HG03571 (cell line): ENCODE results near the gene SPEN.
"Not testable (repeated sequence)": the region's sequence is repeated elsewhere in the genome, so short reads cannot be mapped to it uniquely, and the experiment has no call there.

Experiments used
- ATAC-seq: cut with Tn5 transposase; IDR thresholded peaks from one replicate; pipeline ENCODE4 v1.9.1; 2021; ENCODE audit not compliant: unreplicated experiment

Gene SPEN

GRCh38 chr1:15856888-15857287 lies 9.4 kb downstream of the SPEN start:
- no peak for ATAC-seq

DNA sequence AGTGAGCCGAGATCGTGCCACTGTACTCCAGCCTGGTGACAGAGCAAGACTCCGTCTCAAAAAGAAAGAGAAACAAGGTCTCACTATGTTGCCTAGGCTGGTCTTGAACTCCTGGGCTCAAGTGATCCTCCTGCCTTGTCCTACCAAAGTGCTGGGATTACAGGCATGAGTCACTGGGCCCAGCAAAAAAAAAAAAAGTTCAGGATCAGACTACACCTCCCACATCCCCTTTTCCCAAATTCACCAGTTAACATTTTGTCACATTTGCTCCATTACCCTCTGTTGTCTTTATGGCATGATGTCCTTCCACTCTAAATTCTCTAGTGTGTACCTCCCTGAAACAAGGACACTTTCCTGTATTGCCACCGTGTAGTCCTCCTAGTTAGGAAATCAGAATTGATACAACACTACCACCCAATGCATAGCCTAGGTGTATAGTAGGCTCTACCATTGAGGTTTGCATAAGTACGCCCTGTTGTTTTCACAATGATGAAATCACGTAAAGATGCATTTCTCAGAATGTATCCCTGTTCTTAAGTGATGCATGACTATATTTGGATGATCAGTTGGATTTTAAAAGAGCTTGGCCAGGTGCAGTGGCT lies 10.7 kb downstream of the SPEN start:
- ATAC-seq: no peak

GRCh38 chr1:15858672-15859372 lies 11.3 kb downstream of the SPEN start:
- ATAC-seq: no peak

DNA sequence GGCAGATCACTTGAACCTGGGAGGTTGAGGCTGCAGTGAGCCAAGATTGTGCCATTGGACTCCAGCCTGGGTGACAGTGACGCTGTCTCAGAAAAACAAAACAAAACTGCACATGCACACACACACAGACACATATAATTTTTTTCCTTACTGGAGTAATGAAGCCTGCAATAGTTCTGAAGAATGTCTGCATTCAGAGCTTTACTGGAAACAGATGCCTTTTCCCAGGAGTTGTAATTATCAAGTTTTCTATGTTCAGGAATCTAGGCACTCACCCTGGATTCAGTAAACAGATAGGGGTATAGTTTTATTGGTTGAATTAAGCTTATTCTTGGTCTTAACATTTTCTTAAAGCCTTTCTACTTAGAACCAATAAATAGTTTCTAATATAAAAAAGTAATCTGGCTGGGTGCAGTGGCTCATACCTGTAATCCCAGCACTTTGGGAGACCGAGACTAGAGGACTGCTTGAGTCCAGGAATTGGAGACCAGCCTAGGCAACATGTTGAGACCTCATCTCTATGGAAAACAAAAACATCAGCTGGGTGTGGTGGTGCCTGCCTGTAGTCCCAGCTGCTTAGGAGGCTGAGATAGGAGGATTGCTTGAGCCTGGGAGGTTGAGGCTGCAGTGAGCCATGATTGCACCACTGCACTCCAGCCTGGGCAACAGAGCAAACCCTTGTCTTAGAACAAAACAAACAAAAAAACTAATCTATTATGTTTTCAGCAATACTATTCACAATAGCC lies 15.8 kb downstream of the SPEN start:
- ATAC-seq: no peak

DNA sequence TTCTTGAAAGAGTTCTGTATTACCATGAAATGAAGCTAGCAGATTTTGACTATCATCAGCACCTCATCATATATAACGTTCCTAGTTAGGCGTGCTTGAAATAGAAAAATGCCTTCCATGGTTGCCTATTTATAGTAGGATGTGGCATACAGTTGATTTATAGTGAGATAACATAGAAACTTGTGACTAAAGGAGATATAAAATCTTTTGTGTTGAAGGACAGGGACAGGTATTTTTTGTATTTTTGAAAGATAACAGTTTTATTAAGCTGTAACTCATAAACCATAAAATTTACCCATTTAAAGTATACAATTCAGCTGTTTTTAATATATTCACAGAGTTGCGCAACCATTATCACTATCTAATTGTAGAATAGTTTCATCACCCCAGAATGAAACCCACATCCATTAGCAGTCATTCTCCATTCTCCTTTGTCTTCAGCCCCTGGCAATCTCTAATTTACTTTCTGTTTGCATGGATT lies 19.3 kb downstream of the SPEN start:
- ATAC-seq: no peak

DNA sequence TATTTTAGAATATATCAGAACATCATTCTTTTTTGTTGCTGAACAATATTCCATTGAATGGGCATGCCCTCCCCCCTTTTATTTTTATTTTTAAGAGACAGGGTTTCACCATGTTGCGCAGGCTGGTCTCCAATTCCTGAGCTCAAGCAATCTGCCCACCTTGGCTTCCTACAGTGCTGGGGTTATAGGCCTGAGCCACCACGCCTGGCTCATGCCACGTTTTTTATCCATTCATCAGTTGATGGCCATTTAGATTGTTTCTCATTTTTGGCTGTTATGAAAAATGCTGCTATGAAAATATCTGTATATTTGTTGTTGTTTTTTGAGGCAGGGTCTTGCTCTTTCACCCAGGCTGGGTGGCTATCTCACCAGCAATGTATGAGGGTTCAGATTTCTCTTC lies 19.8 kb downstream of the SPEN start:
- no peak for ATAC-seq

- ATAC-seq: no peak
These were observed 21.9 kb downstream of the SPEN start for GRCh38 chr1:15869413-15869812.

DNA sequence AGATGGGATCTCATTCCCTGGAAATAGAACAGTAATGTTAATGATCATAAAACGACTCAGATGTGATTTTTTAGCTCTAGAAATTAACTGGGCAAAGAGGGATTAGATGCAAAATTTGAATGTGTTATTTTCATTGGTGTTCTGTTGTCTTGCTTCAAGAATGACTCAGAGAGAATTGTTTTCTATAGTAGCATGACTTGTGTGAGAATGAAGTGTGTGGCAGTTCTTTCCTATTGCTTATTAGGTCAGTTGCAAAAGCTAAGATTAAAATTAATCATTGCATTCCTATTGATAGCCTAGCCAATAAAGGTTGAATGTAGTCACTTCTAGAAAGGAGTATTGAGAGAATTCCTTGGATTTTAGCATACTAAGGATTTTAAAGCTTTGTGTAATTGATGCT lies 22.9 kb downstream of the SPEN start:
- ATAC-seq: no peak

GRCh38 chr1:15874471-15874870 lies 27.0 kb downstream of the SPEN start:
- no peak for ATAC-seq

GRCh38 chr1:15876357-15877055 lies 29.0 kb downstream of the SPEN start:
- ATAC-seq: no peak

DNA sequence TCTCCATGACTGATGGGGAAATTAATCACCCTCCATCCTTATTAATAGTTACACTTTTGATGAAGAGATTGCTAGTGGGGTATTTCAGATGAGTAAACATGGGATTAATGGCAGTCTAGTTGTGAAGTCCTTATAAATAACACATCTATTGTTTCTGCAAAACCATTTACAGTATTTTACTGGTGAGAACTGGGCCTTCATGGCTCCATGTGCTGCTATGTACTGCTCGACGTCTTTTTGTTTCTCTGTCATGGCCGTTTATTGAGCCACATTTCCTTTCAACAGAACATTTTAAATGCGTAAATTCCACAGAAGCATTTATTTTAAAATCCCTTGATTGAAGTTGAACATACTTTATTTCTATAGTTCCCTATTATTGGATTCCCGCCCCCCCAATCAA lies 34.5 kb downstream of the SPEN start:
- no peak for ATAC-seq

DNA sequence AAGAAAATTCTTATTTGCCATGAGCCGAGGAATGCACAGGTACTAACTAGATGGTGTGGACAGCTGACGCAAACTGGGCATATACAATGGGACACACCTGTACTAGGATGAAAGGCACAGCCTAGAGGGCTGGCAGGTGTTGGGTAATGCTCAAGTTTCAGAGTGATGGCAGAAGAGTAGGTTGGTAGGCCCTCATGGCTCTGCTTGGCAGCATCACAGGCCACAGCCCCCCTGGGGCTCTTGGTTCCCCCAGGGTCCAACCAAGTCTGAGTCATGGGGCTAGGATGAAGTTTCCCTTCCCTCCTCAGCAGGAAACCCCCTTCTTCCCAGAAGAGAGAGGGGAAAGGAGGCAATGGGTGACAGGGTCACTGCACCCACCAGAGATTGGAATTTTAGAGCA lies 35.2 kb downstream of the SPEN start:
- no peak for ATAC-seq

DNA sequence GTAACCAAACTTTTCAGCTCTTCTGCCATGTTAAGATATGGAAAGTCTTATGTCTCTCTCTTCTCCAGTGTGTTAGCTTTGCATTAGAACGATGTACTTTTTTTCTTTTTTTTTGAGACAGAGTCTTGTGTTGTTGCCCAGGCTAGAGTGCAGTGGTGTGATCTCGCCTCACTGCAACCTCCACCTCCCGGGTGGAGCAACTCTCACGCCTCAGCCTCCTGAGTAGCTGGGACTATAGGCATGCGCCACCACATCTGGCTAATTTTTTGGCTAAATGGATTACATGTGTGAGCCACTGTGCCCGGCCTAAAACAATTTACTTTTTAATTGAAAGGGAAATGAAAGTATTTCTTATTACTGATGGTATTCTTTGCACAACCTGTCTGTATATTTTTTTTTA lies 35.8 kb downstream of the SPEN start:
- ATAC-seq: no peak

GRCh38 chr1:15884477-15884876 lies 37.0 kb downstream of the SPEN start:
- no peak for ATAC-seq

GRCh38 chr1:15885269-15885668 lies 37.8 kb downstream of the SPEN start:
- no peak for ATAC-seq

GRCh38 chr1:15885701-15886610 lies 38.4 kb downstream of the SPEN start:
- no peak for ATAC-seq

GRCh38 chr1:15886611-15887167 lies 39.2 kb downstream of the SPEN start:
- no peak for ATAC-seq

- not testable (repeated sequence) for ATAC-seq
These were observed 45.5 kb downstream of the SPEN start for GRCh38 chr1:15892857-15893599.

DNA sequence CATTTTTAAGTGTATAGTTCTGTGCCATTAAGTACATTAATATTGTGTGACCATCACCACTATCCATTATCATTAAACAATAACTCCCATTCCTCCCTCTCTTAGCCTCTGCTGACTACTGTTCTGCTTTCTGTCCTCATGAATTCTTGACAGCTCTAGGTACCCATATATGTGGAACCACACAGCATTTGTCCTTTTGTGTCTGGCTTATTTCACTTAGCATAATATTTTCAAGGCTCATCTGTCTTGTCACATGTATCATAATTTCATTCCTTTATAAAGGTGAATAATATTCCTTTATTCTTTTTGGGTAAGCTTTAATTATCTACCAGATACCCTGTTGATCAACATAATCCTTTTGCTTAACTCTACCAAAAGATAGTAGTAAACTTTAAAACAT lies 47.7 kb downstream of the SPEN start:
- ATAC-seq: no peak
